ENCODE results near the gene NEK2.

DNA sequence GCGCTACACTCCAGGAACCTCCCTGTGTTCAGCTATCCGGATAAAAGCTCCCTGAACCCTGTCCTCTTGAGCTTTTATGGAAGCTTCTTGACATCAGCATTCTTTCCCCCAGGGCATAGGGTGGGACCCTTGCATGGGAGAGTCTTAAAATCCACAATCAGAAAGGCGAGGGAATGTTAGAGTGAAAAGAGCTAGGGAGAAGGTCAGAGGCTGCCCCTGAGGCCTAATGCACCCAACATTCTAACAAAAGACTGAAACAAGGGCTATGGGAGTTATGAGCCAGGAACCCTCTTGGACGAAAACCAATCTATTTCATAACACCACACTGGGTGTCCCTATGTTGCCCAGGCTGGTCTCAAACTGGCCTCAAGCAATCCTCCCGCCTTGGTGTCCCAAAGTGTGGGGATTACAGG lies 36.7 kb downstream of the NEK2 start:
- TF ChIP-seq POLR2AphosphoS5 (IDR thresholded peaks at IDR 0.05; ENCODE audit: borderline replicate concordance, low read depth, low read length) (no peak), EZH2 (IDR thresholded peaks at IDR 0.05) (no peak)

All from SK-N-MC (cell line).